Measurements from ENCODE around the gene HOXB2. TPM values are rescaled to one million over a fixed set of nuclear protein-coding genes. Genes with fewer than 3 reads are reported as not detected.
"Not testable (repeated sequence)": the region's sequence is repeated elsewhere in the genome, so short reads cannot be mapped to it uniquely, and the experiment has no call there.

HOXB2 gene
- total RNA-seq, 1 experiment from 2014 or later: 3.7 TPM

- TF ChIP-seq SP1 (CRISPR knock-in tag; conservative IDR thresholded peaks at IDR 0.05): no peak
Measured at GRCh38 chr17:48510381-48510760, 34.5 kb downstream of the HOXB2 start (continued).

- H3K4me3 Mint-ChIP-seq; H3K9me3 Mint-ChIP-seq; CTCF ChIA-PET; H3K27ac Mint-ChIP-seq; POLR2A ChIA-PET; H3K36me3 Mint-ChIP-seq; ATAC-seq; DNase-seq (ENCODE audit: low spot score): not testable (repeated sequence)
- Mint-ChIP-seq H3K27me3 (ENCODE audit: low read depth) (peaks cover 40% of the 10 kb centered on the region), H3K4me1 (peaks cover 29% of the 10 kb centered on the region)
Measured at GRCh38 chr17:48509708-48510107, 35.2 kb downstream of the HOXB2 start.

GRCh38 chr17:48506246-48506645 is 38.7 kb downstream of the HOXB2 start:
- ChIA-PET POLR2A (interaction anchor here (0.6 kb wide), 1 partner anchor 11 kb away, joined by 3 read pairs; no protein-coding TSS in a partner anchor), CTCF (interaction anchor here (0.6 to 1.2 kb wide), 3 partner anchors 10 to 49 kb away, joined by 3 to 4 read pairs (median 3); no protein-coding TSS in a partner anchor)
- H3K27ac Mint-ChIP-seq: no peak overlapping the region
- ATAC-seq (no peak), DNase-seq (ENCODE audit: low spot score) (no peak)
- H3K36me3 Mint-ChIP-seq: no peaks in the 10 kb centered on the region
- no peak overlapping the region for H3K4me3 Mint-ChIP-seq
- no peaks in the 10 kb centered on the region; the same call in 1 of the 2 replicates for H3K9me3 Mint-ChIP-seq
- no peak for TF ChIP-seq JUN (CRISPR knock-in tag; IDR thresholded peaks at IDR 0.05)
- H3K4me1 Mint-ChIP-seq: peaks cover 33% of the 10 kb centered on the region
- H3K27me3 Mint-ChIP-seq (ENCODE audit: low read depth): peaks cover 45% of the 10 kb centered on the region

GRCh38 chr17:48505788-48506187 is 39.1 kb downstream of the HOXB2 start:
- H3K27me3 Mint-ChIP-seq (ENCODE audit: low read depth): peaks cover 50% of the 10 kb centered on the region
- POLR2A ChIA-PET: interaction anchor here (0.6 kb wide), 1 partner anchor 12 kb away, joined by 3 read pairs; no protein-coding TSS in a partner anchor

More at GRCh38 chr17:48505788-48506187, 39.1 kb downstream of the HOXB2 start:
- Mint-ChIP-seq H3K9me3 (no peaks in the 10 kb centered on the region; the same call in 1 of the 2 replicates), H3K4me3 (no peak overlapping the region), H3K27ac (no peak overlapping the region), H3K36me3 (no peaks in the 10 kb centered on the region), H3K4me1 (peaks cover 33% of the 10 kb centered on the region)
- CTCF ChIA-PET: interaction anchor here (1.1 kb wide), 1 partner anchor 16 kb away, joined by 4 read pairs; no protein-coding TSS in a partner anchor
- peak; percentile 20; the same call in 1 of the 2 replicates for ATAC-seq
- TF ChIP-seq CREB1 (CRISPR knock-in tag; IDR thresholded peaks at IDR 0.05) (no peak), HMGA2 (CRISPR knock-in tag; IDR thresholded peaks at IDR 0.05) (no peak), NFE2L1 (CRISPR knock-in tag; IDR thresholded peaks at IDR 0.05) (no peak), USF2 (CRISPR knock-in tag; IDR thresholded peaks at IDR 0.05) (no peak), ZNF416 (CRISPR knock-in tag; IDR thresholded peaks at IDR 0.05) (no peak), ESRRA (CRISPR knock-in tag; IDR thresholded peaks at IDR 0.05; ENCODE audit: borderline replicate concordance) (no peak), ZNF121 (CRISPR knock-in tag; IDR thresholded peaks at IDR 0.05) (no peak), ATF2 (CRISPR knock-in tag; IDR thresholded peaks at IDR 0.05; ENCODE audit: borderline replicate concordance, low read depth) (no peak), ZNF396 (CRISPR knock-in tag; IDR thresholded peaks at IDR 0.05; ENCODE audit: borderline replicate concordance) (no peak), IRF2 (CRISPR knock-in tag; IDR thresholded peaks at IDR 0.05; ENCODE audit: borderline replicate concordance, low read depth) (no peak), ZNF281 (CRISPR knock-in tag; IDR thresholded peaks at IDR 0.05) (no peak)
- no peak for DNase-seq (ENCODE audit: low spot score)

Measured in WTC11 (cell line).